M059J (cell line): ENCODE data around the gene NECAB2. TPM values are rescaled to one million over a fixed set of nuclear protein-coding genes. Genes with fewer than 3 reads are reported as not detected.

Experiments
- DNase-seq: peaks from one replicate; pipeline ENCODE4 v3.0.0-alpha.2; 2012; ENCODE audit warnings: low read depth
- total RNA-seq: library from RNA; depleted of rRNA; stranded (reverse); fragments of >200 nt; shearing (Covaris generic); gene quantifications from 2 replicates; pipeline ENCODE4 v1.2.3, GENCODE V29; 2014

NECAB2 gene
- total RNA-seq, 1 experiment from 2014 or later = not detected

DNA sequence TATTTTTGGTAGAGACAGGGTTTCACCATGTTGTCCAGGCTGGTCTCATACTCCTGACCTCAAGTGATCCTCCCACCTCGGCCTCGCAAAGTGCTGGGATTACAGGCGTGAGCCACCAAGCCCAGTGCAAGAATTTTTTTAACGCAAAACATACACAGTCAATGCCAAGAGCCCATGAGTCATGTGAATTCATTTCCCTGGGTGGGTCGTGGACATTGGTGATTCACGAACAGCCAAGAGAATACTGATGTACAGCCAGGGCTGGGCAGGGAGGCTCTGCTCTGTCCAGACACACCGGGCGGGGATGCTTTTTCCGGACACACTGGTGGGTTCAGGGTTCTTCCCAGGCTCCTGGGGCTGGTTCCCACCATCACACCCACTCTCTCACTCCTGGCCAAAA, 56.8 kb downstream of the NECAB2 start:
- no peak for DNase-seq

GRCh38 chr16:84026606-84027005, 58.6 kb downstream of the NECAB2 start:
- DNase-seq = no peak

DNA sequence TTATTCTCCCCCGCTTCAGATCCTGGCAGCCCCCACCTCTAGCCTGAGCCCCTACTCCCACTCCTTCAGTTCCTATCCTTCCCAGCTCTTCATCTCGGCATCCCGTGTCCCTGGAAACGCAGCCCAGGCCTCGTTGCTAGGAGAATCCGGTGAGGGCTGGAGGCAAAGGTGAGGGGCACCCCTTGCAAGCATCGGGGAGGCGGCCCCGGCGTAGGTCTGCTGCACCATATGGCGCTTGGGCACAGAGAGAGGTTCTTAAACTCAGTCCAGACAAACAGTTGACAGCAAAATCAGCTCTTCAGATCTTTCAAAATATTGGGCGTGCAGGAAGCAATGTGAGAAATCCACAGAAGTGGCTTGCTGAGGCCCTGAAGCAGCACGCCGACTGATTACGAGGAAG, 59.6 kb downstream of the NECAB2 start:
- DNase-seq = no peak

DNA sequence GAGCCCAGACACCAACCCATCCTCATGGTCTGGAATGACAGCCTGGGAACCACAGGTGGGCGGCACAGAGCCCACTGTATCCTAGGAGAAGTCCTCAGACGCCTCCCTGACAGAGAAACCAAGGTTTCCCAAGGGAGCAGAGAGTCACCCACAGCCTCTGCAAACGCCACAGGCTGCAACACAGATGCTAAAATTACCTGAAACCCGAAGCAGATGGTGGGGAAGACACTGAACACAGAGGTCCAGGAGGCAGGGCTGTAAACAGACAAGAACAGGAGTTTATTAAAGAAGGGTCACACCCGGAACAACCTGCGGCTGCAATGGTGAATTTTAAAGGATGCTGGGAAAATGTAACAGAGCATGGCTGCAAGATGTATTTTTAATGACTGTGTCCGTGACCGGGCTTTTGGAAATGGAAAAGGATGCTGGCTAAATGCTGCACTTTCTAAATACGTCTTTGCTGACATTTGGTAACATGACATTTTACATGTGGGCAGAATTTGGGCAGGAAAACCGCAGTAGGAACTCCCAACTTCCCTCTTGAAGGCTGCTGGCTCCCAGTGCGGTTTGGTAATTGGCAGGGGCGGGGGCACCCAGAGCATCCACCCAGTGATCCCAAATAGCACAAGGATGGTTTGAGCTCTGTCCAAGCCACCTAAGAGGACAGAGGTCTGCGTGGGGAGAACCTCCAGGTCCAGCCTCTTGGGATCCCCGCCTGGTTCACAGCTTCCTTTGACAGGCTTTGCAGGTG, 61.4 kb downstream of the NECAB2 start:
- no peak for DNase-seq

DNA sequence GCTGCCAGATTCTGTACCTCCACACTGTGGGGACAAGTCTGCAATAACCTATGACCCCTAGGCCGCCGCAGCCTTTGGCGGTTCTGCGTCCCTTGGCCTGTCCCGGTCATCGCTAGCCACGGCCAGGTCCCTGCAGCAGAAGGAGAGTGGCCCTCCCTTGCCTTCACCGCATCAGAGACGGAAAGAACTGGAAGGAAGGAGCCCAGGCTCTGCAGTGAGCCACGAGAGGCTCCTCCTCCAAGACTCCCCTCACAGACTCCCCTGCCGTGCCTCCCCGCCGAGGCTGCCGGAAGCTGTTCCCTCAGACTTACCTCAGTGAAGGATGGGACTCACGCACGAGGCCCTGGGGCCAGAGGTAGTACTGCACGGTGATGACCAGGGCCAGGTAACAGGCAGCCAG, 63.5 kb downstream of the NECAB2 start:
- no peak for DNase-seq

DNA sequence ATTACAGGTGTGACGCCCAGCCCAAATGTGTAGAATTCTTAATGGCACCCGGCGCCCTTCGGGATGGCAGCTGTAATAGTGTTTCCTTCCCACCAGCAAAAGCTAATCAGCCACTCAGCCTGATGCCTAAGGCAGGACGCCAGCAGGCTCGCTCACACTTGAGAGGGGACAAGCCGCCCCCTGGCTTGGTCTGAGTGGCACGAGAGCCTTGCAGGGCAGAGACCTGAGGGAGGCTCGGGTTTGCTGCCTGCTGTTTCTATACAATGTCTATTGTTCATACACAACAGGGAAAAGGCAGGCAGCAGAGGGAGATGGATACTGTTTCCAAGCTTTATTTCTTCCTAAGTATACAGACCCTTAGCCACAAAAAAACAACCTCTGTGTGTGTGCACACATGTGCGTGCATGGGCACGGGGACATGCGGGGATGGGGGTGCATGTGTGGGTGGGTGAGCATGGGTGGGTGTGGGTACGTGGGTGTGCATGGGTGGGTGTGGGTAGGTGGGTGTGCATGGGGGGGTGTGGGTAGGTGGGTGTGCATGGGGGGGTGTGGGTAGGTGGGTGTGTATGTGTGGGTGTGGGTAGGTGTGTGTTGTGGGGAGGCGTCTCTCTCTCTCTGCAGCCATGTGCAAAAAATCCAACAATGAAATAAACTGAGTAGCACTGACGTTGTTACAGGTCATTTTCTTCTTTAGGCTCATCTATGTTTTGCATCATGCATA, 64.6 kb downstream of the NECAB2 start:
- no peak for DNase-seq

DNA sequence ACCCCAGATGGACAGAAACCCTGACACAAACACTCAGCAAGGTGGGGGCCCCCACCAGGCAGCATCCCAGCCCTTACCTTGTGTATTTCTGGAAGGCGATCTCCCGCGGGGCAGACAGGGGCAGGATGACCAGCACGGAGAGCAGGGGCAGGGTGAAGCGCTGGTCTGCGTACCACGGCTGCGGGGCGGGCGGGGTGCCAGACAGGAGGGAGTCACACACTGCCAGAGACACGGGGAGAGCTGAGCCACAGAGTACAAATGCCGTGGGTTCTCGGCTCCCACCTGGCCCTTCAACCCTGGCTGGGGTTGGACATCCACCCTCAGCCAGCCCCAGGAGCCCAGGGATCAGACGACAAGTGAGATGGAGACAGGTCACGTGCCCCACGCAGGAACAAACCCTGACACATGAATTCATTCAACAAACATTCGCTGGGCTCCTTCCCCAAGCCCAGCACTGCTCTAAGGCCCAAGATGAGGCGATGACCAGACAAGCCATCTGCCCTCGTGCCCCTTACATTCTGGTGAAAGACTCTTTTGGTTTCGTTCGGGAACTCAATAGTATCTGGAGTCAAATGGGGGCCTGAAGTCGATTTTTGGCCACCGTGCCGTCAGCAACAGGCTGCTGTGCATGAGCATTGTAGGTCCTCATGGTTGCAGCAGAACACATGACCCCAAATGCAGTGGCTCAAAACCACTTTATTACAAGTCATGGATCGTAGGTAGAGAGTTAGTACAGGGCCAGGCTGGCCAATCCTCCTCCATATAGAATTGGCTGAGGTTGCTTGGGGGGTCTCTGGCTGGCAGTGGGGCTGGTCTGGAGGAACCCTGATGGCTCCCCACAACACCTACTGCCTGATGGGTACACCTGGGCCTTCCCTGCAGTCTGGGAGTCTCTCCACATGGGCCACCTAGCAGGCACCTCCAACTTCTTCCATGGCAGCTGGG, 65.5 kb downstream of the NECAB2 start:
- DNase-seq = no peak

- DNase-seq = no peak
These were observed 66.5 kb downstream of the NECAB2 start for GRCh38 chr16:84034516-84034915.

- DNase-seq = no peak
These were observed 68.1 kb downstream of the NECAB2 start for GRCh38 chr16:84036131-84036530.

DNA sequence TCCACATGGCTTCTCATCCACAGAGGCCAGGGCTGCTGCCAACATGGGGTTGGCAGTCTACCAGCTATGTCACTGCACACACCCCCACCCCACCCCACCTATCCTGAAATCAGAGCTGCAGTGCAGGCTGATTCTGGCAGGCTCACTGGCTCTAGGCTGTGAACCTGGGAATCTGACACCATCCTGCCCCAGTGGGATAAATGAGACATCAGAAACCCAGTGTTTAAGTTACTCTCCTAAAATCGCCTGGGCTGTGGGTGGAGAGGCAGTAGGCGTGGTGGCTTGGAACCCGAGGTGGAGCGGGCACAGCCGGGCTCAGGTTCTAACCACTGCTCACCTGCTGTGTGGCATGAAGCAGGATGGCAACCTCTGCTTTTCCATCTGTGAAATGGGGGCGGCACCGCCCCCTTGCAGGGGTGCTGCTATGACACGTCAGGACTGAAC, 69.0 kb downstream of the NECAB2 start:
- DNase-seq = no peak

- no peak for DNase-seq
These were observed 70.4 kb downstream of the NECAB2 start for GRCh38 chr16:84038469-84038868.

DNA sequence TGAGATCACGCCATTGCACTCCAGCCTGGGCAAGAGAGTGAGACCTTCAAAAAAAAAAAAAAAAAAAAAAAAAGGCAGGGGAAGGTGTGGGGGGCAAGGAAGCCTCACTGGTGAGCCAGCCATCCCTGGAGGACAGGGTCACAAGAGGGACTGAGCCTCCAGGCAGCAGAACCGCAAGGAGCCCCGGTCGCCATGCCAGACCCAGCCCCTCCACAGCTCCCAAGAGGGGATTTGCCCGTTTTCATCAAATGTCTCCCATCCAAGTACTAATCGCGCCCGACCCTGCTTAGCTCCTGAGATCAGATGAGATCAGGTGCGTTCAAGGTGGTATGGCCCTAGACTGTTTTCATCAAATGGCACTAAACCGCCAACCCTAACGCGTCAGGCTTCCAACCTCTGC, 71.7 kb downstream of the NECAB2 start:
- no peak for DNase-seq

GRCh38 chr16:84040226-84040822, 72.3 kb downstream of the NECAB2 start:
- DNase-seq = no peak

DNA sequence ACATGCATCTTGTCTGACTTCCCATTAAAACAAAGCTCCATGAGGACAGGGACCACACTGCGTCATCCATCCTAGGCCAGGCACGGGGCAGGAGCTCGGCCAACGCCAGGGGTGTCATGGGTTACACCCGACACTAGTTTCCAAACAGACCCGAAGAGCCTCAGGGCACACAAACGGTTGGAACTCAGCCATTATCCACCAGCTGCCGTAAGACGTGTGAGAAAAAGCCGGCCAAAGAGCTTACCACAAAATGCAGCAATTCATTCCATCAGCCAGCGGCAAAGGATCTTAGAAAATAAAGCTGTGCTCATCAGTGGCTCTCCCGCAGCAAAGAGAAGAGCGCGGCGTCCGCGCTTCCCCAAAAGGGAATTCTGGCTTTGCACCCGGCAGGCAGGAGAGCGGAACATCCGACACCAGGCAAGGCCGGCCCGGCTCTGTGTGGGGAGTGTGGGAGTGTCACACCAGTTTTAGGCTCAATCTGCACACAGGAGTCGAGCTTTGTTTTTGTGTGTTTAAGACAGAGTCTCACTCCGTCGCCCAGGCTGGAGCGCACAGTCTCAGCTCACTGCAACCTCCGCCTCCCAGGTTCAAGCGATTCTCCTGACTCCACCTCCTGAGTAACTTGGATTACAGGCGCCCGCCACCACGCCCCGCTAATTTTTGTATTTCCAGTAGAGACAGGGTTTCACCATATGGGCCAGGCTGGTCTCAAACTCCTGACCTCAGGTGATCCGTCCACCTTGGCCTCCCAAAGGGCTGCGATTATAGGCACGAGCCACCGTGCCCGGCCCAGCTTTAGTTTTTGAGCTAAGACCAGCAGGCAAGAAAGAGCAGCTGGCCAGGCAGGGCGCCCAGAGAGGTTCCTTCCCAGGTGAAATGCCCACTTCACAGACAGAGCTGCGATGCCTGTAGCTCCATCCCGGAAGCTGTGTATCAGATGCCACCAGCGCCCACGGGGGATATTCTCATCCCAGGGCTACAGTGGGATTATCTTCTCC, 73.1 kb downstream of the NECAB2 start:
- DNase-seq = peak; percentile 76

GRCh38 chr16:84041881-84042280, 73.8 kb downstream of the NECAB2 start:
- DNase-seq = no peak

DNA sequence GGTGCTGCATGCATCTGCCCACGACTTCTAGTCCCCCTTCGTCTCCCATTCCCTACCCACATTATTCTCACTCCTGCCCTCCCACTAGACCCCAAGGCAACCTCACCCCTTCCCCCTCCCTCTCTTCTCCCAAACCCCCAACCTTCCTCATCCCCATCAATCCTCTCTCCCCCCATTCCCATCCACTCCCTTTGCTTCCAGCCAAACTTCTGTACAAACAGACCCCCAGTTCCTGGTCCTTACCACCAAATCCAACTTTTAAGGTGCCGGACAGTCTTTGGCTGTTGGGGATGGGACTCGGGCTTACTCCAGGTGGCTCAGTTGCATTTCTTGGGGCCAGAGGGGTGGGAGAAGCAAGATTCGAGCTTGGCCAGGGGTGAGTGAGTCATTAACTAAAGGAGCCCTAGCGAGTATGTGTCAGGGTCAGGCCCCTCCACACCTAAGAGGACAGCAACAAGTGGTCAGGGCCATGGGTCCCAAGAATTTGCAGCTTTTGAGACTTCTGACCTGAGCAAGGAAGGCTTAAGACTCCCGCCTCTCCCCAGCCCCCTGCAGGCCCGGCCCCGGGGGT, 74.3 kb downstream of the NECAB2 start, which contains the start of gene SLC38A8:
Gene SLC38A8 (minus strand): TSS at position 488 of the 571 bp plus-strand sequence. CDS start 638 bp downstream, outside the sequence.
- no peak for DNase-seq

GRCh38 chr16:84042879-84043485, 74.9 kb downstream of the NECAB2 start:
- DNase-seq = no peak

- no peak for DNase-seq
These were observed 75.6 kb downstream of the NECAB2 start for GRCh38 chr16:84043486-84044117.

GRCh38 chr16:84044118-84044488, 76.1 kb downstream of the NECAB2 start:
- peak; percentile 48 for DNase-seq
